ENCODE data around the gene LCN6. TPM values are rescaled to one million over a fixed set of nuclear protein-coding genes. Genes with fewer than 3 reads are reported as not detected.

The LCN6 gene
- total and polyA plus RNA-seq, 9 of the 15 experiments (the other 6 are each of a cell fraction or from before 2014, with no cell fraction given): 0.10 to 0.45 (median 0.37) TPM; not detected in 5

DNA sequence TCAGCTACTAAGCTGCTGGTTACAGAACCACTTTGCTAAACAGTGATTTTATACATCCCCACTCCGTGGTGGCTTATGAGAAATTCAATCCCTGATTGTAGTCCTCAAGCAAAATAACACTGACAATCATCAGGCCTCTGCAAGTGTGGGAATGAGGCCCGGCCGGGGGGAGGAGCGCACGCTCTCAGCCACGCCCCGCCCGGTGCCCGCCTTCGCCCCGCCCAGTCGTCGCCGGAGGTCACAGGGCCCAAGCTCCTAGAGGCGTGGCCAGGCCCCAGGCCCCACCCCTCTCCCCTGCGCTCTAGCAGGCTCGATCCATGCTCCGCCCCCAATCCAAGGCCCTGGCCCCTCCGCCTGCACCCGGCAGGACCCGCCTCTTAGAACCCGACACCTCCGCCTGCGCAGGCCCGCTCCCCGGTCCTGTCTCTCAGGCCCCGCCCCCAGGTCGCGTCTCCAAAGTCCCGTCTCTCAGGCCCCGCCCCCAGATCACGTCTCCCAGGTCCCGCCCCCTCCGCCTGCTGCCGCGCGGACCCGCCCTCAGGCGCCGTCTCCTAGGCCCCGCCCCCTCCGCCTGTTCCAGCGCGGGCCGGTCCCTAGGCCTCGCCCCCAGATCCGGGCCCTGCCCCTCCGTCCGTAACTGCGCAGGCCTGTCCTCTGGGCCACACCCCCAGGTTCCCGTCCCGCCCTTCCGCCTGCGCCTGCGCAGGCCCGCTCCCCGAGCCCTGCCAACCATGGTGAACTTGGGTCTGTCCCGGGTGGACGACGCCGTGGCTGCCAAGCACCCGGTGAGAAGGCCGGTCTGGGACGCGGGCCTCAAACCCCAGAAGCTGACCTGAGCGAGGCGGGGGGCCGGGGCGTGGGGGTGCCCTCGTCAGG is 42.6 kb upstream of the LCN6 start, which contains the start of gene TMEM141 (continued):
- TF ChIP-seq SP1 (CRISPR knock-in tag; IDR thresholded peaks at IDR 0.05) (peak; percentile 60; the same call in 1 of the 2 replicates), RFX7 (CRISPR knock-in tag; IDR thresholded peaks at IDR 0.05) (no peak), MECOM (CRISPR knock-in tag; IDR thresholded peaks at IDR 0.05) (no peak), POLR2AphosphoS5 (IDR thresholded peaks at IDR 0.05; ENCODE audit: control insufficient read depth, insufficient read depth, low read depth, low read length) (peak; percentile 44; the same call in 1 of the 2 replicates), NFE2L1 (tag; IDR thresholded peaks at IDR 0.05; ENCODE audit: borderline replicate concordance, low read depth) (no peak), FUS (optimal IDR thresholded peaks at IDR 0.05; ENCODE audit: low read depth, low read length) (no peak)
- TF ChIP-seq, protein P1, sequence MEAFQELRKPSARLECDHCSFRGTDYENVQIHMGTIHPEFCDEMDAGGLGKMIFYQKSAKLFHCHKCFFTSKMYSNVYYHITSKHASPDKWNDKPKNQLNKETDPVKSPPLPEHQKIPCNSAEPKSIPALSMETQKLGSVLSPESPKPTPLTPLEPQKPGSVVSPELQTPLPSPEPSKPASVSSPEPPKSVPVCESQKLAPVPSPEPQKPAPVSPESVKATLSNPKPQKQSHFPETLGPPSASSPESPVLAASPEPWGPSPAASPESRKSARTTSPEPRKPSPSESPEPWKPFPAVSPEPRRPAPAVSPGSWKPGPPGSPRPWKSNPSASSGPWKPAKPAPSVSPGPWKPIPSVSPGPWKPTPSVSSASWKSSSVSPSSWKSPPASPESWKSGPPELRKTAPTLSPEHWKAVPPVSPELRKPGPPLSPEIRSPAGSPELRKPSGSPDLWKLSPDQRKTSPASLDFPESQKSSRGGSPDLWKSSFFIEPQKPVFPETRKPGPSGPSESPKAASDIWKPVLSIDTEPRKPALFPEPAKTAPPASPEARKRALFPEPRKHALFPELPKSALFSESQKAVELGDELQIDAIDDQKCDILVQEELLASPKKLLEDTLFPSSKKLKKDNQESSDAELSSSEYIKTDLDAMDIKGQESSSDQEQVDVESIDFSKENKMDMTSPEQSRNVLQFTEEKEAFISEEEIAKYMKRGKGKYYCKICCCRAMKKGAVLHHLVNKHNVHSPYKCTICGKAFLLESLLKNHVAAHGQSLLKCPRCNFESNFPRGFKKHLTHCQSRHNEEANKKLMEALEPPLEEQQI (IDR thresholded peaks at IDR 0.05): no peak
- TF ChIP-seq, protein P2, sequence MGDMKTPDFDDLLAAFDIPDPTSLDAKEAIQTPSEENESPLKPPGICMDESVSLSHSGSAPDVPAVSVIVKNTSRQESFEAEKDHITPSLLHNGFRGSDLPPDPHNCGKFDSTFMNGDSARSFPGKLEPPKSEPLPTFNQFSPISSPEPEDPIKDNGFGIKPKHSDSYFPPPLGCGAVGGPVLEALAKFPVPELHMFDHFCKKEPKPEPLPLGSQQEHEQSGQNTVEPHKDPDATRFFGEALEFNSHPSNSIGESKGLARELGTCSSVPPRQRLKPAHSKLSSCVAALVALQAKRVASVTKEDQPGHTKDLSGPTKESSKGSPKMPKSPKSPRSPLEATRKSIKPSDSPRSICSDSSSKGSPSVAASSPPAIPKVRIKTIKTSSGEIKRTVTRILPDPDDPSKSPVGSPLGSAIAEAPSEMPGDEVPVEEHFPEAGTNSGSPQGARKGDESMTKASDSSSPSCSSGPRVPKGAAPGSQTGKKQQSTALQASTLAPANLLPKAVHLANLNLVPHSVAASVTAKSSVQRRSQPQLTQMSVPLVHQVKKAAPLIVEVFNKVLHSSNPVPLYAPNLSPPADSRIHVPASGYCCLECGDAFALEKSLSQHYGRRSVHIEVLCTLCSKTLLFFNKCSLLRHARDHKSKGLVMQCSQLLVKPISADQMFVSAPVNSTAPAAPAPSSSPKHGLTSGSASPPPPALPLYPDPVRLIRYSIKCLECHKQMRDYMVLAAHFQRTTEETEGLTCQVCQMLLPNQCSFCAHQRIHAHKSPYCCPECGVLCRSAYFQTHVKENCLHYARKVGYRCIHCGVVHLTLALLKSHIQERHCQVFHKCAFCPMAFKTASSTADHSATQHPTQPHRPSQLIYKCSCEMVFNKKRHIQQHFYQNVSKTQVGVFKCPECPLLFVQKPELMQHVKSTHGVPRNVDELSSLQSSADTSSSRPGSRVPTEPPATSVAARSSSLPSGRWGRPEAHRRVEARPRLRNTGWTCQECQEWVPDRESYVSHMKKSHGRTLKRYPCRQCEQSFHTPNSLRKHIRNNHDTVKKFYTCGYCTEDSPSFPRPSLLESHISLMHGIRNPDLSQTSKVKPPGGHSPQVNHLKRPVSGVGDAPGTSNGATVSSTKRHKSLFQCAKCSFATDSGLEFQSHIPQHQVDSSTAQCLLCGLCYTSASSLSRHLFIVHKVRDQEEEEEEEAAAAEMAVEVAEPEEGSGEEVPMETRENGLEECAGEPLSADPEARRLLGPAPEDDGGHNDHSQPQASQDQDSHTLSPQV (IDR thresholded peaks at IDR 0.05): no peak; the same call in 1 of the 2 replicates
- TF ChIP-seq, protein P3, sequence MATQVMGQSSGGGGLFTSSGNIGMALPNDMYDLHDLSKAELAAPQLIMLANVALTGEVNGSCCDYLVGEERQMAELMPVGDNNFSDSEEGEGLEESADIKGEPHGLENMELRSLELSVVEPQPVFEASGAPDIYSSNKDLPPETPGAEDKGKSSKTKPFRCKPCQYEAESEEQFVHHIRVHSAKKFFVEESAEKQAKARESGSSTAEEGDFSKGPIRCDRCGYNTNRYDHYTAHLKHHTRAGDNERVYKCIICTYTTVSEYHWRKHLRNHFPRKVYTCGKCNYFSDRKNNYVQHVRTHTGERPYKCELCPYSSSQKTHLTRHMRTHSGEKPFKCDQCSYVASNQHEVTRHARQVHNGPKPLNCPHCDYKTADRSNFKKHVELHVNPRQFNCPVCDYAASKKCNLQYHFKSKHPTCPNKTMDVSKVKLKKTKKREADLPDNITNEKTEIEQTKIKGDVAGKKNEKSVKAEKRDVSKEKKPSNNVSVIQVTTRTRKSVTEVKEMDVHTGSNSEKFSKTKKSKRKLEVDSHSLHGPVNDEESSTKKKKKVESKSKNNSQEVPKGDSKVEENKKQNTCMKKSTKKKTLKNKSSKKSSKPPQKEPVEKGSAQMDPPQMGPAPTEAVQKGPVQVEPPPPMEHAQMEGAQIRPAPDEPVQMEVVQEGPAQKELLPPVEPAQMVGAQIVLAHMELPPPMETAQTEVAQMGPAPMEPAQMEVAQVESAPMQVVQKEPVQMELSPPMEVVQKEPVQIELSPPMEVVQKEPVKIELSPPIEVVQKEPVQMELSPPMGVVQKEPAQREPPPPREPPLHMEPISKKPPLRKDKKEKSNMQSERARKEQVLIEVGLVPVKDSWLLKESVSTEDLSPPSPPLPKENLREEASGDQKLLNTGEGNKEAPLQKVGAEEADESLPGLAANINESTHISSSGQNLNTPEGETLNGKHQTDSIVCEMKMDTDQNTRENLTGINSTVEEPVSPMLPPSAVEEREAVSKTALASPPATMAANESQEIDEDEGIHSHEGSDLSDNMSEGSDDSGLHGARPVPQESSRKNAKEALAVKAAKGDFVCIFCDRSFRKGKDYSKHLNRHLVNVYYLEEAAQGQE (IDR thresholded peaks at IDR 0.05; ENCODE audit: borderline replicate concordance): peak; percentile 97
- TF ChIP-seq, protein P3 (CRISPR knock-in tag; IDR thresholded peaks at IDR 0.05; ENCODE audit: low read depth): no peak

Measured in K562 (cell line).